AG08396 (cell line): Measurements from ENCODE around the gene APP.

Source experiments
- DNase-seq: peaks from one replicate; pipeline ENCODE4 v3.0.0; 2012; ENCODE audit warnings: low spot score, mixed read lengths

APP gene

GRCh38 chr21:26170471-26171257 lies at the start of gene APP:
TSS of gene APP (minus strand) at chr21:26170770. CDS start at chr21:26170620, 150 bp downstream.
- peak; percentile 97 for DNase-seq

- no peak for DNase-seq
These were observed 41.6 kb upstream of the APP start for GRCh38 chr21:26212220-26212619.

- no peak for DNase-seq
These were observed 40.0 kb upstream of the APP start for GRCh38 chr21:26210614-26211013.

- no peak for DNase-seq
These were observed 36.5 kb upstream of the APP start for GRCh38 chr21:26207021-26207420.

GRCh38 chr21:26199456-26199855 lies 28.9 kb upstream of the APP start:
- DNase-seq: peak; percentile 41

GRCh38 chr21:26195708-26196107 lies 25.1 kb upstream of the APP start:
- DNase-seq: no peak

- DNase-seq: peak; percentile 27
These were observed 24.3 kb upstream of the APP start for GRCh38 chr21:26194811-26195251.

GRCh38 chr21:26194326-26194725 lies 23.8 kb upstream of the APP start:
- DNase-seq: no peak

GRCh38 chr21:26191609-26192008 lies 21.0 kb upstream of the APP start:
- DNase-seq: no peak

- DNase-seq: no peak
These were observed 17.9 kb upstream of the APP start for GRCh38 chr21:26188422-26188821.

- DNase-seq: no peak
These were observed 14.9 kb upstream of the APP start for GRCh38 chr21:26185446-26185845.

- DNase-seq: no peak
These were observed 14.5 kb upstream of the APP start for GRCh38 chr21:26185021-26185420.

GRCh38 chr21:26179501-26179900 lies 8.9 kb upstream of the APP start:
- DNase-seq: no peak

GRCh38 chr21:26177746-26178426 lies 7.3 kb upstream of the APP start:
- no peak for DNase-seq

- DNase-seq: no peak
These were observed 6.6 kb upstream of the APP start for GRCh38 chr21:26177187-26177586.

- DNase-seq: no peak
These were observed 909 bp upstream of the APP start for GRCh38 chr21:26171258-26172100.

- peak; percentile 77 for DNase-seq
These were observed 729 bp downstream of the APP start for GRCh38 chr21:26169611-26170470.

- peak; percentile 77 for DNase-seq
These were observed 1.4 kb downstream of the APP start for GRCh38 chr21:26169061-26169610.

GRCh38 chr21:26168371-26168770 lies 2.2 kb downstream of the APP start:
- no peak for DNase-seq

- no peak for DNase-seq
These were observed 3.0 kb downstream of the APP start for GRCh38 chr21:26167593-26167992.

- no peak for DNase-seq
These were observed 5.2 kb downstream of the APP start for GRCh38 chr21:26165331-26165730.
